Upper lobe of left lung (tissue), 4 donors: ENCODE data around the gene TCTN1.

ENCODE experiments used
- CTCF ChIP-seq, 6 experiments: fragments of 450-650 bp in 4 of 6; fragments of 200-600 bp in 2 of 6; sonication (generic) in 2 of 6; IDR thresholded peaks; one replicate each; pipeline ENCODE4 v1.5.1; 2016 to 2019; ENCODE audit warnings: antibody characterized with exemption in 6 of 6
- POLR2A ChIP-seq, 4 donors: fragments of 450-650 bp; IDR thresholded peaks; one replicate each; pipeline ENCODE4 v1.5.1; 2016 to 2017; ENCODE audit warnings: antibody characterized with exemption in 4 of 4, mild to moderate bottlenecking in 2 of 4

GRCh38 chr12:110597885-110598284 is 16.0 kb upstream of the TCTN1 start:
- TF ChIP-seq CTCF (IDR thresholded peaks at IDR 0.05) = no peak
- TF ChIP-seq POLR2A (IDR thresholded peaks at IDR 0.05) = no peak
